ENCODE results near the gene RIPK4.

The RIPK4 gene

DNA sequence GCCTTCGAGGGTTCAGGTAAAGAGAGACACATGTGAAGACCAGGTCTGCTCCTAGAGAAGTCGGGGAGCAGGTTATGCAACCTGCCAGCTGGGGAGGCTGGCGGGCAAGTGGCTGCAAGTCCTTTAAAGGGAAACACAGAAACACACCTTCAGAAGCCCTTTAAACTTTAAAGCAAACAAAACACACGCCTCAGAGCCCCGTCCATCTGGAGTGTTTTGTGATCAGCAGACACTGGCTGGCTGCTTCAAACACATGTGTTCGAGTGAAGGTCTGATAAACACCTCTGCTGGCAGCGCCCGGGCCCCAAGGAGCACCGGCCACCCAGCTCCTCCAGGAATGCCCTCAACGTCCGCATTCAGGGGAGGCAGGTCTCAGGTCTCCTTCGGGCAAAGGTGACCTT, 15.2 kb downstream of the RIPK4 start:
- DNase-seq = no peak

DNA sequence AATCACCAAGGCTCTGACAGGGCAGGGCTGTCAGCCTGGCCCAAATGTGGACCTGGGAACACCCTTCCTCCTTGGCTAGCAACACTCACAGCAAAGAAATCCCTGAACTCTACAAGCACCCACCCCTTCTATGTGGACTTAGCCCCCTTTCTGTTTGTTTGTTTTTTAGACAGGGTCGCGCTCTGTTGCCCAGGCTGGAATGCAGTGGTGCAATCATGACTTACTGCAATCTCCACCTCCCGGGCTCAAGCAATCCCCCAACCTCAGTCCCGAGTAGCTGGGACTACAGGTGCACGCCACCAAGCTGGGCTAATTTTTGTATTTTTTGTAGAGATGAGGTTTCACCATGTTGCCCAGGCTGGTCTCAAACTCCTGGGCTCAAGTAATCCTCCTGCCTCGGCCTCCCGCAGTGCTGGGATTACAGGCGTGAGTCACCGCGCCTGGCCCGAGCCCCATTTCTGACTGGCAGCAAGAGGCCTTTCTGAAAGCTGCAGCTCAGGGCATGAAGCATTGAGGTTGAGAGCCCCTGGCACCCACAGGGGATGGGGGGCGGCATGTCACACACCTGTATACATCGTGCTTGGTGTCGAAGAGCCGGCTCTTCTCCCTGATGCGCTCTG, 16.2 kb downstream of the RIPK4 start:
- DNase-seq = no peak

DNA sequence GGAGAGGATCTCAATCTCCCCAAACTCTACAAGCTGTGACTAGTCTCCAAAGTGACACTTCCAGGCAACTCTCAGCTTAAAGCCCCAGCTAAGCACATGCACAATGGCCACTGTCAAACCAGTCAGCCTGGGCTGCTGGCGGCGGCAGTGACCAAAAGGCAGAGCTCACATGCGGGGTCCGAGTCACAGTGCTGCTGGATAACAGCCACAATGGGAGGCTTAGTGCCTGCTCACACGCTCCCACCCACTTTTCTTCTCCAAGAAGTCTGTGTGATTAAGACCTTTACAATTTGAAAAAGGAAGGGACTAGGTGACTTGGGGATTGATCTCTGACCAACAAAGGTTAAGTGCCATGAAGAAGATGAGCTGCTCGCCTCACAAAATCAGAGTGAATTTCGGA, 16.8 kb downstream of the RIPK4 start:
- DNase-seq = no peak

DNA sequence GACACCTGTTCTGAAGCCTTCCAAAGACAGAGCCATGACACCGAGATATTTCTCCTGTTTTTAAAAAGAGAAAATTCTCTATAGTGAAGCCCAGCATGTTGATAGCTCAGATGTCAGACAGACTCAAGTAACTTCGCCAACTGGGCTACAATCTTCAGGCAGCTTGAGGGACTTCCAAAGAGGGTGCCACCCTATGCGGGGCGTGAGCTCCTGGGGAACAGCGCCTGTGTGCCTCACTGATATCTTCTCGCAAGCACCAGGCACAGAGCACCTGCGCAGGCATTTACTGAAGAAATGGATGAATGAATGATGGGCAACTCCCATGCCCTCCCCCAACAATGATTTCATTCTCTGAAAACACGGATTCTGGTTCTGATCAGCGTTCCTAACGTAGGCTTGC, 17.6 kb downstream of the RIPK4 start:
- DNase-seq = no peak

DNA sequence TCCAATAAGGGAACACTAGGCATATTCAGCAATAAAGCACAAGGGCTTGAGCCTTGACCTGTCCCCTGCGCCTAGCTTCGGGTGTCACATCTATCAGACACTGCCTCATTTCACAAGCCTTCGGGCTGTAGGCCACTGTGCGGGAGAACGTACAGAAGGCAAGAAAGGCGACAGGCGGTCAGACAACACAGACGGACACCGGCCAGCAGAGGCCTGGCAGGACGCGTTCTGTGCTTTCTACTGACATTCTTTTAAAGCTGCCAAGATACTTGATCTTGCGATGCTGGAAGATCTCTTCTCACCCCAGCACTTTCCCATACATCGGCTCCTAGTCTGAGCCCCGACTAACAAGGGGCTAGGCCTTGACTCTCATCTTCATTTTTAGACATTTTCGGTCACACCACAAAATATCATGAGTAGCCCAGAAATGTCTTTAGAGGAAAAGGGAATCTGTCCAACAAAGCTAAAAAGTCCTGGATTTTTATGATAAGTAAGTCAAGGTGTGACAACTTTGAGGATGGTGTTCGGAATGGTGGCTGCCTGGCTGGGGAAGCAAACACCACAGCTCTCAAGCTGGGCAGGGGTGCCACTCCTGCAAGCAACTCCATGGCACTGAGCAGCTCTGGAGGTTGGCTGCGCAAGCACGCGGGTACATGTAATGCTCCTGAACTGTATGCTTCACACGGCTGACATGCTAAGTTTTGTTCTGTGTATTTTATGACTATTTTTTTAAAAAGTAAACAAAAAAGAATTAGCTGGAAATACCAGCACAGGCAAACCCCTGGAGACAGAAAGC, 18.7 kb downstream of the RIPK4 start:
- no peak for DNase-seq

DNA sequence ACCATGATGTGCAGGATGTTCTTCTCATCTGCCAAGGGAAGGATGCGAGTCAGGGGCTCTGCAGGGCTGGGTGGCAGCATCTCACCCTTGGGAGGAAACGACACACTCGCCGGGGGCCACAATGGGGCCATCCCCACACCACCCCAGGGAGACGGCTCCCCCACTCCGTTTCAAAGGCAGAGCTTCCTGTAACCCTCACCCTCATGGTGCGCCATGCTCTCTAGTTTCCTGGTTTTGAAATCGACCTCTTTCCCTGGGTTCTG, 20.2 kb downstream of the RIPK4 start:
- no peak for DNase-seq

DNA sequence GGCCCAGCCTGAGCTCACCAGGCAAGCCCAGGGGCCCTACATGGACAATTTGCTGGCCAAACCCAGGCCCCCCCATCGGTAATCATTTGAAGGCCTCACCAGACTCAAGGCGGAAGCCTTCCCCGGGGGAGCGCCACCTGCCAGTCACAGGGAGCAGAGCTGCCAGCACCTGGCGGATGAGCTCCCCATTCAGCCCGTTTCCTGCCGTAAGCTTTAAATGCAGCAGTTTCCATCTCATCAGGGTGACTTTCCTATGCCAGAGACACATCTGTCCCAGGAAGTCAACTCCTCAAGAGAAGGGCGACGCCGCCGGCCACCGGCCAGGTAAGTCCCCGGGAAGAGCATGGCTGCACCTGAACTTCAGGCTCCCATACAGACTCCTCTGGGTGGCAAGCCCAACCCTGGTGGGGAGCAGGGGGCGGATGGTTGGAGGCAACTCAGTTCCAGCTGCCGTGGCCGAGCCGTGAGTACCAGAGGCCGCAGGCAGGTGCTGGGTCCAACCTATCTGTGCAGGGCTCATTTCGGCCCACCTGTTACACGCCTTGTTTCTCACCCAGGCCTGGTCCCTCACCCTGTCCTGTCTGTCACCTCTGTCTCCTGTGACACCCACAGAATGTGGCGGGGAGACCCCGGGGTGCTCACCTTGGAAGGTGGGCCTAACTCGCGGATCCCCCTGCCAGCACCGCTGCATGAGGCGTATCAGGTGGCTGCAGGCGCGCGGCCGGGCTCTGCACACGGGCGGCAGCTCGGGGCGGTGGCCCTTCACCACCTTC, 20.7 kb downstream of the RIPK4 start:
- no peak for DNase-seq

DNA sequence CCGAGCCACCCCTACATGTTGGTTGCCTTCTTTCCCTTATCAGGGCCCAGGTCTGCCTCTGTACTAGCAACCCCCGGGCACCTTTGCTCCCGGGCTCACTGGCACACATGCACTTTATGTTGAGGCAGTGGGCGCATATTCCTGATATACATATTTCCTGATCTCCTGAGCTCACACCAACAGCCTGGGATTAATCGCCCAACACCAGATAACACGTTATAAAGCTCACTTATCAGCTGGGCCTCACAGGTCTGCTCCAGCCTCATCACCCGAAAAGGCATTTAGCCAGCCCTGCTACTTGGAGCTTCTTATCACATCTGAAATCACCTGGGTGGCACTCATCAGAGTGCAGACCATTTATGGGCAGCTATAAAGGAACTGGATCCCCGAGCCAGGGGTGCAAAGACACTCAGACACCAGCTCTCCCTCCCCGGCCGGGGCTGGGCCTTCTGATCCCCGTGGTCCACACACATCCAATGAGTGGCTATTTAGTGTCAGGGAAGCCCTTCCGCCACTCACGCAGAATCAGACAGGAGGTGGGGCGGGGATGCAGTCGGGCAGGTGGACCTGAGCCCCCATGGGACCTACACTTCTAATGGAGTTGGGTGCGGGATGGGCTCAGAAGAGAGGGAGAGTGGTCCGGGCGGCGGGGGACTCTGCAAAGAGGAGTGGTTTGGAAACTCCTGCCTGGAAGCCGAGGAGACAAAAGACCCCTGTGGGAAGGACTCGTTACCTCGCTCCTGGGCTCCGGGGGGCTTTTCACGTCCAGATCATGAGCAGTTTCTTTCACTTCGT, 21.6 kb downstream of the RIPK4 start:
- DNase-seq = no peak

DNA sequence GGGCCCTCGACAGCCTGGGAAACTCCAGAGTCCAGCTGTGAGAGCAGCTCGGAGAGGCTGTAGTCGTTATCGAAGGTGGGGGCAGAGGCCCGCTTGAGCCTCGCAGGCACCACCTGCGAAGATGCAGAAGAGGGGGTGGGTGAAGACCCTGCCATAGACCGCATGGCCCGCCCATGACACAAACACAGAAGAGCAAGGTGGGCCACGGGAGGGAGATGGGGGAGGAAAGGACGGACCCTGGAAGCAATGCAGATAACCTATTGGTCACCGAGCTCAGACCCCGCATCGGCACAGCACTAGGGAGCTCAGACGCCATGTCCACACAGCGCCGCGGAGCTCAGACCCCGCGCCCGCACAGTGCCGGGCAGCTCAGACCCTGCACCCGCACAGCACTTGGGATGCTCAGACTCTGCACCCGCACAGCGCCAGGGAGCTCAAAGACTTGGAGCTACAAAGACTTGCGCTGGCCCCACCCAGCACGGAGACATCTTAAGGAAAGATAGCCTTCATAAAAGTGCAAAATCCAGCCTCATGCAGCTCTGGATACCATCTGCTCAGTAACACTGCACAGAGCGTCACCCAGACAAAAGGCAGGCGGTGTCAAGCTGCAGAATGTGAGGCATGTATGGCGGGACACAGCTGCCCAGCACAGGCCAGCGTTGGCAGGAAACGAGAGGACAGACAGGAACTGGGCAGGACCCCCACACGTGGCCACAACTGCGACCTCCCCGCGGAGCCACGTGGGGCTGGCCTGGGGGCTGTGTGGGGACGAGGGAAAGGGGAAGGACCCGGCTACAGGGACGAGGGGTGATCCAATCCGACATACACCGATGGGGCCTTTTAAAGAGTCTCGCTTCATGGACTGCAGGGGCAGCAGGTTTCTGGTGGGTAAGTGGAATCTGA, 22.6 kb downstream of the RIPK4 start:
- DNase-seq = no peak

DNA sequence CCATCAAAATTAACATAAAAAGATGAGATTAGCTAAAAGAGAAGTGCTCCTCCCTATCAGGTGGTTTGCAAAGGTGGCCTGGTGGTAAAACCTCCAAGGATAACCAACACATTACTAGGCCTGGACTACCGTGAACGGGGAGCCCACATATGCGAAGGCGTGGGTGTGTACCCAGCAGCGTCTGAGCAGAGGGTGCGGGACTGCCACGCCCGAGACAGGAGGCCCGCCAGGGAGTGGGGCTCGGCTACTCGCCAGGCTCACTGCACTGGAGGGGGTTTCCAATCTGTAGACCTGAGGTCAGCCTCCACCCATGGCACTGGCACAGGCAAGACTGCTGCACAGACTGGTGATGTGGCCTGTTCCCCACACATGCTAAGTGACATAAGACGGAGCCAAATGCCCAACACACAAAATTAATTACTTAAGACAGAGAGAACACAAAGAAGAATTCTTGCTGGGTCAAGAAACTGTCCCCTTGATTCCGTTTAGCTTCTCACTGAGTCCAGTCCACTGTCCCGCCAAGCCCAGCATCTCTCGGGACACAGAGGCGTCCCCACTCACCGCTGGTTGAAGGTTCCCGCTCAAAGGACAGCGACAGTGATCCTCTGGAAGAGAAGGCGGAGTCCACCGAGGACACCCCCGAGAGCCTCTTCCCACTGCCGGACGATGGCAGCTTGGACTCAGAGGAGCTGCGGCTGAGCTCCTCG, 23.4 kb downstream of the RIPK4 start:
- no peak for DNase-seq

DNA sequence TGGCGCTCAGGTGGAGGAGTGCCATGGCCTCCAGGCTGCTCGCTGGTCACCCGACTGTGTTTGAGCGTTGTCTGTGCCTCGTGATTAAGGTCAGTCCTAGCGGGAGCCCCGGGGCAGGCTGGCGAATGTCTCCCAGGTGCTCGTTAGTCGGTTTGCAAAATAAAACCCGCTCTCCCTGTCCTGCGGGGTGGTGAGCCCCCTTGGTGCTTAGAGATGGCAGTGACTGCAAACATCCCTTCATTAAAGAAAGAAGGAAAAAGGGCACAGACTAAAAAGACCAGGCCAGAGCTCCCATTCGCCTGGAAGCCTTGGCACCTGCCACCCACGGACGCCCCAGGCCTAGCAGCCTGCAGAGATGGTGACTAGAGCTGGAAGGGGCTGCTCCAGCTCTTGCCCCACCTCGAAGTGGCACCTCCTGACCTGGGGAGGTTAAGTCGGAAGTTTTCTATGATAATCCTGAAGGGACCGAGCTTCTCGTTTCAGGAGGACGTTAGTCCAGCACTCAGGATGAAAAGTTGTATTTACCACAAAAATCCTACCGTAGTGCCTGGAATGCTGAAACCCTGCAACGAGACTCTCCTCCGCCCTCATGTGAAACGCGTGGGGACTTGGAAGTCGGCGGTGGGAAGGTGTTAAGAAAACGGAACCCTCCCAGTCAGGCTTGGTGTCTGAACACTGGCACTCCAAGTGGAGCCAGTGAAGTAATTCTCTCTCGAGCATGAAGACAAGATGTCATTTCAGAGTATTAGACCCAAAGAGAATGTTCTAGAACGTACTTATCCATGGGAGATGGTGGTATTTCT, 24.6 kb downstream of the RIPK4 start:
- no peak for DNase-seq

DNA sequence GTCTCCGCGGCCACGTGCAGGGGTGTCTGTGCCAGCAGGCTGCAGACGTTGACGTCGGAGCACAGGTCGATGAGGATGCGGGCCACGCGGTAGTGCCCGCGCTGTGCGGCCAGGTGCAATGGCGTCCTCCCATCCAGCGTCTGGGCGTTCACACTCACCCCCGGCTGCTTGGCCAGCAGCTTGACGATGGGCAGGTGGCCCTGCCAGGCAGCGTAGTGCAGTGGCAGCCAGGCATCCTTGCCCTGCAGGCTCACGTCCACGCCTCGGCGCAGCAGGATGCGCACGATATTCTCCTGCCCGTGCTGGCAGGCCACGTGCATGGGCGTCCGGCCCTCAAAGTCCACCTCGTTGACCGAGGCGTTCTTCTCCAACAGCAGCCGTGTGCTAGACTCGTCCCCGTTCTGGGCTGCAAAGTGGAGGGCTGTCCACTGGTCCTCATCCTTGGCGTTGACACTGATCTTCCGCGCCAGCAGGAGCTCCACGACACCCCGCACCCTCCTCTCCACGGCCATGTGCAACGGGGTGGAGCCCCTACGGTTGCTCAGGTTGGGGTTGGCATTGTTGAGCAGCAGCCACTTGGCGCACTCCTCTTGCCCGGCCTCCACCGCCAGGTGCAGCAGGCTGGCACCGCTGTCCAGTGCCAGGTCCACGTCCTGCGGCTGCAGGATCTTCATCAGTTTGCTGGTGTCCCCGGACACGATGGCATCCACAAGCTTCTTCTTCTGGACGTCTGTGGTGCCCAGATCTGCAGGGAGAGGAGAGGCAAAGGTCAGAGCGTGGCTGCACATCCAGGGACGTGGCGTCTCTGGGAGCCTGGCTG, 25.4 kb downstream of the RIPK4 start:
- no peak for DNase-seq

DNA sequence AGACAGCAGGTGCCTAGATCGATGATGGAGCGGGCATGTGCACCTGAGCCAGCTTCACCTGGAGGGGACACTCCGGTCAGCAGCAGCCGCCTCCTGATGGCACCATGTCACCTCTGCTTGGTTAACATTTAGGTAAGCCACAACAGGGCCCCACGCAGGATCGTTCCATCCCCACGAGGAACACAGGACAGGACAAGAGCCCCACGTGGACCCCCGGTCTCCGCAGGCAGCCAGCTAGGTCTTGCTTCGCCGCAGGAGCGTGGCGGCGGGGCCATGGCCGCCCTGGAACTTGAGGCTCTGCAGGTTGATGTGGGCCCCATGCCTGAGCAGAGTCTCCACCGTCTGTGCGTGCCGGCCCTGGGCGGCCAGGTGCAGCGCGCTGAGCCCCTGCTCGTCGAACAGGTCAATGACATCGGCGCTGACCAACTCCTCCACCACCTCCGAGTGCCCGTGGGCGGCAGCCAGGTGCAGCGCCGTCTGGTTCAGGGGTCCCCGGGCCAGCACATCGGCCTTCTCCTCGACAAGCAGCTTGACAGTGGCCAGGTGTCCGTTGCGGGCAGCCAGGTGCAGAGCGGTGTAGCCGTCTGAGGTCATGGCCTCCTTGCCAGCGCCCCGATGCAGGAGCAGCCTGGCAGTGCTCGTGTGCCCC, 26.1 kb downstream of the RIPK4 start:
- no peak for DNase-seq

DNA sequence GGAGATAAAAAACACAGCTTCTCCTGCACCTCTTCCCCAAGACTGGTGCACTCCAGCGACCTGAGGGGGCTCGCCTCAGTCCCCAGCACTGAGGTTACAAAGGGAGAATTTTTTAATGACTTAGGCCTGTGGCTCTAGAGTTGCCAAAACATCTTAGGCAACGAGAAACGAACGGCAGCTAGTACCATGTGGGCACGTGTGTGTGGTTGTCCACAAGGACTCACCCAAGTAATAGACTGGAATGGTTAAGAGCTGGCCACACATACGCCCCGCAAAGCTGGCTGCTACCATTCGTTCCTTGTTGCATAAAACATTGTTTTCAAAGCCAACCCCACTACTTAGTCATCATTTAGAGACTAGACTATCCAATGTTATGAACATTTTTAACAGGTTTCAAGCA, 26.9 kb downstream of the RIPK4 start:
- no peak for DNase-seq

DNA sequence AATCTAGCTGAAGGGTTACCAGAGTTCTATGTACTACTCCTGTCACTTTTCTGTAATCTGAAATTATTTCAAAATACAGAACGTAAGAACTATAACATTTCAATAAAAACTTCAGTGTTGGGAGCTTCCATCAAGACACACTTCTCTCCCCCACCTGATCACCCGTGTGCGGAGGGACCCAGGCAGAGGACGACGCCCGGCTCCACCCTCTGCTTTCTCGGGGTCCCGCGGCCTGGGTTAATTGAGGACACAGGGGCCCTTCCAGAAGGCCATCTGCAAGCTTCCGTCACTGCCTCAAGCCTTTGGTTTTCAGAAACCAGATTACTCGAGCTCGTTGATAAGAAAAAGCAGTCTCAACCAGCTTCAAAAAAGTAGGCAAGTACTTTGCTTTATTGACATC, 27.8 kb downstream of the RIPK4 start:
- DNase-seq = no peak

DNA sequence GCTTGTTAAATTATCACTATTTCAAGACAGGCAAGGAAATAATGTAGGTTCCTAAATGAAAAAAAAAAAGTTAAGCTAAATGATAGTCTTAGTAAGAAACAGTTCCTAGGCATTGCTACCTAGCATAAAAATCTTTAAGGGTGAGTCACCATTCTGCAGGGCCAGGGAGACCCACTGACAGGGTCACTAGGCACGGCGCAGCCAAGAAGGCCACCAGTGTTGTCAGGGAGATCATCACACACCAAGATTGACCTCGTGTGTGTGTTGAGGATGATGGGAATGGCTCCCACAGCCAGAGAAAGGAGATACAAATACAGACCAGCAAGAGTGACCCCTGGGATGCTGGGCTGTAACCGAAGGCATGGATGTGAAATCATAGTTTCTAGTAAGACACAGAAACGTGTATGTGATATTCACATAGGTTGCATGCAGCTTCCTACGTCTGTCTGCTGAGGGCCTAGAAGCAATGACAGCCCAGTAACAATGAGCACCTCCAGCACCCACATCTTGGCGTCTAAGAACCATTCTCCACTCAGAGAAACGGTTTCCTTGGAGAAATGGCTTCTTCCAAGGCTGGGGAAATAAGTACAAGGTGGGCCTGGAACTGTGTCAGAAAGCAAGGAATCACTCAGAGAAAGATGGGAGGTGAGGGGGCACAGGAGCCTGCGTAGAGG, 29.1 kb downstream of the RIPK4 start:
- no peak for DNase-seq

DNA sequence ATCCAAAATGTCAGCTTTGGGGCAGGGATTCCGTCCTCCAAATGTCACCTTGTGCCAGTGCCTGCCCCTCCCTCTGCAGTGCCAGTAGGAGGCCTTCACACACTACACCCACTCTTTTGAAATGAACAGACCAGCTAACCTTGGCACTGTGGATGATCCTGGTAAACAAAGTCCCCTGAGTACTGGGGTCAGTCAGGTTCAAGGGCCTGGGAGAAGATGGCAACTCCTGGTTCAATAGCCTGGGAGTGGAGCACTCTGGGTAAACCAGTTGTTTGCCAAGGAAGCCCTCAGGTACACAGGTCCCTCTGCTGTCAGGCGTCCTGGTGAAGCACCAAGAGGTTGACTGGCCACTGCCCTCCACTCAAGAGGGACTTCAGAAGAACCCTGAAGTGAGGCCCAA, 30.4 kb downstream of the RIPK4 start:
- DNase-seq = no peak

DNA sequence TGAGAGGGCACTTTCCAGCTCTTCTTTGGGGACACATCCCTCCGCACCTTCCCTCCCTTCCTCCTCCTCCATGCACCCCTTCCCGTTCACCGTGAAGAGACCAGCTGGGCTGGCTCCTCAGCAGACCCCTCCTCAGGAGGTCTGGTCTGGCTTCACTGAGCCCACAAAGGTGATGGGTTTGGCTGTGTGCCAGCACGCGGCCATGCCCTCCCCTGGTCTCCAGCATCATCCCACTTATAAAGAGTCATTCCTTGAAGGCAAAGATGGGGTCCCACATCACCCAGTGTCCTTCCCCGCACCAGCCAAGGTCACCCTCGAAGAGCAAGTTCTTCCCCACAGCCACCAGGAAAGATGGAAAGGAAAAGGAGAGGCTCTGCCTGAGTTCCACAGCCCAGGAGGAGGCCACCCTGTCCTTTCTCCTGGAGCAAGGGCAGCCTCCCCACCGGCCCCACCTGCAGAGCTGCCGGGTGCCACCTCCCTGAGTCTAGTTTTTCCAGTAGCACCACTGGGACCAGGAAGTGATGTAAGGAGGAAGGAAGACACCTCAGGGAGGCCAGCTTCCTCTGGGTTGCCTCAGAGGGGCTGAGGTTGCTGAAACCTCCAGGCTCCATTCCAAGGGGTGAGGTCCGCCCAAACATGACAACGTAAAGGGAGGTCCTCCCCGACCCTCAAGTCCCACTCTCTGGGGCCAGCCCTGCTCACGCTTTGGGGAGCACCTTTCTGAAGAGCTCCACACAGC, 32.7 kb downstream of the RIPK4 start:
- no peak for DNase-seq

Measured in activated T-cell treated with anti-CD3 and anti-CD28 coated beads, Interleukin-2, amount 50 U/mL, for 1 hour (primary cell).